ENCODE data around the gene UMPS. TPM values are rescaled to one million over a fixed set of nuclear protein-coding genes. Genes with fewer than 3 reads are reported as not detected.

UMPS gene
- total and polyA plus RNA-seq, 8 donors, result 18.8 to 42.0 (median 36.8) TPM

DNA sequence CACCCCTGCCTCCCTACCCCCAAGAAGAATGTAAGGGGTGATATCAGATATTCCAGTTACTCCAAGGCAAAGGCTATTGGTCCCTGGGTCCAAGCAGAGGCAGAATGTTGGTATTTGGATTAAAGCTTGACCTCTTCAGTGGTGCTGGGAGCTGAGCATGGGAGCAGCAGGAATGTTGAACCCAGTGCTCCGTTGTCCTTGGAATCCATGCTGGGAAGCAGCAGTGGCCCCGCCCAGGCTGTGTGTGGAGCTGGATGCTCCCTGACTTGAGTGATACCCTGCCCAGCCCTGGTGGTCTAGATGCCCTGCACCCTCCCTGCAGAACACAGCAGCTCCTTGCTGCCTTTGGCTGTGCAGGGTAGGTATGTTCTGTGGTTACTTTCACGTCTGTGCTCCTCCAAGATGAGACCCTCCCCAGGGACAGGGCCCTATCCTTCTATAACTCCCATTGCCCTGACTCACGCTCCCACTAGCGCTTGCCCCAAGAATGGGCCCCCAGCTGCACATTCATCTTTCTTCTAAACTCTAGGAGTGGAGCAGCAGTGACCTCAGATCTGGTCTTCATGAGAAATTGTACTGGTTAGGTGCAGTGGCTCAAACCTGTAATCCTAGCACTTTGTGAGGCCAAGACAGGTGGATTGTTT is 35.1 kb downstream of the UMPS start:
- intact Hi-C loops (cut with DNase I), result loop anchor here in 1 of 2 donors (10.0 kb wide), 1 partner anchor 139 kb away; no protein-coding TSS in a partner anchor
- peaks cover 0 to 48% of the 10 kb centered on the region in 2 donors for H3K36me3 ChIP-seq
- no peaks in the 10 kb centered on the region for H3K9me3 ChIP-seq
- H3K27me3 ChIP-seq, result no peaks in the 10 kb centered on the region
- H3K4me3 ChIP-seq, result no peak overlapping the region
- ATAC-seq (no peak), DNase-seq (no peak)
- TF ChIP-seq, protein P1, sequence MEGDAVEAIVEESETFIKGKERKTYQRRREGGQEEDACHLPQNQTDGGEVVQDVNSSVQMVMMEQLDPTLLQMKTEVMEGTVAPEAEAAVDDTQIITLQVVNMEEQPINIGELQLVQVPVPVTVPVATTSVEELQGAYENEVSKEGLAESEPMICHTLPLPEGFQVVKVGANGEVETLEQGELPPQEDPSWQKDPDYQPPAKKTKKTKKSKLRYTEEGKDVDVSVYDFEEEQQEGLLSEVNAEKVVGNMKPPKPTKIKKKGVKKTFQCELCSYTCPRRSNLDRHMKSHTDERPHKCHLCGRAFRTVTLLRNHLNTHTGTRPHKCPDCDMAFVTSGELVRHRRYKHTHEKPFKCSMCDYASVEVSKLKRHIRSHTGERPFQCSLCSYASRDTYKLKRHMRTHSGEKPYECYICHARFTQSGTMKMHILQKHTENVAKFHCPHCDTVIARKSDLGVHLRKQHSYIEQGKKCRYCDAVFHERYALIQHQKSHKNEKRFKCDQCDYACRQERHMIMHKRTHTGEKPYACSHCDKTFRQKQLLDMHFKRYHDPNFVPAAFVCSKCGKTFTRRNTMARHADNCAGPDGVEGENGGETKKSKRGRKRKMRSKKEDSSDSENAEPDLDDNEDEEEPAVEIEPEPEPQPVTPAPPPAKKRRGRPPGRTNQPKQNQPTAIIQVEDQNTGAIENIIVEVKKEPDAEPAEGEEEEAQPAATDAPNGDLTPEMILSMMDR (IDR thresholded peaks at IDR 0.05), result no peak
- H3K27ac ChIP-seq, result no peak overlapping the region
- peaks cover 0 to 14% of the 10 kb centered on the region in 2 donors for H3K4me1 ChIP-seq

GRCh38 chr3:124766113-124767095 is 36.2 kb downstream of the UMPS start:
- Histone ChIP-seq H3K36me3 (peaks cover 0 to 48% of the 10 kb centered on the region in 2 donors), H3K4me3 (no peak overlapping the region), H3K27me3 (no peaks in the 10 kb centered on the region), H3K9me3 (no peaks in the 10 kb centered on the region), H3K4me1 (peaks cover 3 to 6% of the 10 kb centered on the region in 2 donors), H3K27ac (no peak overlapping the region)
- ATAC-seq (no peak), DNase-seq (no peak)
- TF ChIP-seq, protein P1 (IDR thresholded peaks at IDR 0.05), result no peak
- intact Hi-C loops (cut with DNase I), result loop anchor here in 1 of 2 donors (10.0 kb wide), 1 partner anchor 138 kb away; no protein-coding TSS in a partner anchor

DNA sequence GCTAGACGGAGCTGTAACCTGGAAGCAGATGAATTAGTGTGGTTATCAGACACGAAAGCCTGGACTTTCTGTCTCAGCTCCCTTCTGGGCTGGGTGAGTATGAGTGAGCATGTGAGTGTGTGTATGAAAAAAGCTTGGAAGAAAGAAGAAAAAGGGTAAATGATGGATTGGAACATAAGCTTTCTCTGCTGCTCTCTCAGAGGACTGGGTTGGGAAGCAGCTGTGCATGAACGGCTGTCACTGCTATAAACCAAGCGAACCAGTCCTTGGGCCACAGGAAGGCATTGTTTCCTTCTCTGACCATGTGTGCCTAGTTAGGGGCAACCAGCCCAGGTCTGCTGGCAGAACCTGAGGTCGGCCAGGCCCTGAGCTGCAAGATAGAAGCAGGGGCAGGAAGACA is 37.0 kb downstream of the UMPS start:
- Histone ChIP-seq H3K9me3 (no peaks in the 10 kb centered on the region), H3K27me3 (no peaks in the 10 kb centered on the region), H3K36me3 (peaks cover 0 to 48% of the 10 kb centered on the region in 2 donors), H3K4me3 (no peak overlapping the region), H3K27ac (no peak overlapping the region), H3K4me1 (peaks cover 4 to 7% of the 10 kb centered on the region in 2 donors)
- no peak for ATAC-seq
- intact Hi-C loops (cut with DNase I), result loop anchor here in 1 of 2 donors (10.0 kb wide), 1 partner anchor 138 kb away; no protein-coding TSS in a partner anchor
- TF ChIP-seq, protein P1 (IDR thresholded peaks at IDR 0.05), result no peak
- no peak for DNase-seq

DNA sequence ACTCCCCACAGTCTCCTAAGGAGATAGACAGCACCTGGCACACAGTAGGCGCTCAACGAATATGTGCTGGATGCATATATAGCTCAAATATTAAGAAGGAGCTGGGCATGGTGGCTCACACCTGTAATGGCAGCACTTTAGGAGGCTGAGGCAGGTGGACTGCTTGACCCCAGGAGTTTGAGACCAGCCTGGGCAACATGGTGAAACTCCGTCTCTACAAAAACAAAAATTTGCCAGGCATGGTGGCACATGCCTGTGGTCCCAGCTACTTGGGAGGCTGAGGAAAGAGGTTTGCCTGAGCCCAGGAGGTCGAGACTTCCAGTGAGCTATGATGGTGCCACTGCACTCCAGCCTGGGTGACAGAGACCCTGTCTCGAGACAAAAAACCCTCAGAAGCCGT is 37.4 kb downstream of the UMPS start:
- TF ChIP-seq, protein P1 (IDR thresholded peaks at IDR 0.05), result no peak
- Histone ChIP-seq H3K4me3 (no peak overlapping the region), H3K4me1 (peaks cover 8 to 11% of the 10 kb centered on the region in 2 donors), H3K36me3 (peaks cover 0 to 48% of the 10 kb centered on the region in 2 donors), H3K9me3 (no peaks in the 10 kb centered on the region), H3K27me3 (no peaks in the 10 kb centered on the region), H3K27ac (no peak overlapping the region)
- DNase-seq, result no peak
- no peak for ATAC-seq
- intact Hi-C loops (cut with DNase I), result loop anchor here in 1 of 2 donors (10.0 kb wide), 1 partner anchor 137 kb away; no protein-coding TSS in a partner anchor
